Gastrocnemius medialis (tissue), 4 donors: Measurements from ENCODE around the gene HS3ST3A1. TPM values are rescaled to one million over a fixed set of nuclear protein-coding genes. Genes with fewer than 3 reads are reported as not detected.

ENCODE experiments used
- ATAC-seq, 2 donors: fragments of 150-250 bp; one replicate each; pipeline ENCODE4 v1.9.1; 2016
- DNase-seq, 2 donors: peaks; one replicate each; pipeline ENCODE4 v3.0.0-alpha.2; 2019
- H3K27ac ChIP-seq, 4 donors: fragments of 200-600 bp; sonication (generic); 1 replicate in 1 of 4; 2 replicates in 3 of 4; pipeline ENCODE4 v1.5.1; 2016 to 2018; ENCODE audit warnings: mild to moderate bottlenecking in 2 of 4, moderate library complexity in 1 of 4
- H3K27me3 ChIP-seq, 3 donors: fragments of 200-600 bp; sonication (generic) in 2 of 3; 1 replicate in 1 of 3; 2 replicates in 2 of 3; pipeline versions ENCODE4 v1.5.1 to v1.6.0; 2016 to 2019; ENCODE audit warnings: mild to moderate bottlenecking in 1 of 3, moderate library complexity in 1 of 3
- H3K36me3 ChIP-seq, 2 donors: fragments of 200-600 bp; sonication (generic) in 1 of 2; one replicate each; pipeline ENCODE4 v1.5.1; 2017 to 2018
- H3K4me1 ChIP-seq, 2 donors: fragments of 200-600 bp; sonication (generic) in 1 of 2; one replicate each; pipeline ENCODE4 v1.5.1; 2016 to 2017; ENCODE audit warnings: mild to moderate bottlenecking in 2 of 2
- H3K4me3 ChIP-seq, 4 donors: fragments of 200-600 bp; sonication (generic) in 3 of 4; 1 replicate in 1 of 4; 2 replicates in 3 of 4; pipeline ENCODE4 v1.5.1; 2016 to 2019; ENCODE audit warnings: mild to moderate bottlenecking in 2 of 4
- H3K9me3 ChIP-seq, 3 donors: fragments of 200-600 bp; sonication (generic) in 2 of 3; 1 replicate in 1 of 3; 2 replicates in 2 of 3; pipeline ENCODE4 v1.5.1; 2016 to 2019
- CTCF ChIP-seq, 5 experiments: fragments of 450-650 bp in 3 of 5; fragments of 200-600 bp in 2 of 5; sonication (generic) in 2 of 5; IDR thresholded peaks in 4 of 5; conservative IDR thresholded peaks in 1 of 5; 1 replicate in 4 of 5; 2 replicates in 1 of 5; pipeline ENCODE4 v1.5.1; 2016 to 2019; ENCODE audit warnings: antibody characterized with exemption in 5 of 5, mild to moderate bottlenecking in 3 of 5, moderate library complexity in 3 of 5
- POLR2A ChIP-seq, 2 donors: fragments of 450-650 bp; IDR thresholded peaks; one replicate each; pipeline ENCODE4 v1.6.1; 2017; ENCODE audit warnings: antibody characterized with exemption in 2 of 2, mild to moderate bottlenecking in 2 of 2, moderate library complexity in 2 of 2
- in situ Hi-C, 4 donors: fragments of 200-750 bp; cut with MboI; loops; one replicate each; pipeline versions ENCODE4 v1.15.0 to v1.8.0; 2017; ENCODE audit warnings: low sequenced_read_pairs in 4 of 4
- intact Hi-C: fragments of 100-400 bp; cut with DNase I; formaldehyde crosslinking; loops from one replicate; pipeline ENCODE4 v1.15.1; 2023; ENCODE audit warnings: low total_unique reads
- total RNA-seq, 4 donors: library from RNA; depleted of rRNA; stranded (reverse); fragments of >200 nt; gene quantifications; one replicate each; pipeline versions ENCODE4 v1.1.0 to v1.2.3, GENCODE V29; 2016

The HS3ST3A1 gene
- total RNA-seq, 4 donors from 2014 or later = 0.23 to 1.4 (median 0.85) TPM

DNA sequence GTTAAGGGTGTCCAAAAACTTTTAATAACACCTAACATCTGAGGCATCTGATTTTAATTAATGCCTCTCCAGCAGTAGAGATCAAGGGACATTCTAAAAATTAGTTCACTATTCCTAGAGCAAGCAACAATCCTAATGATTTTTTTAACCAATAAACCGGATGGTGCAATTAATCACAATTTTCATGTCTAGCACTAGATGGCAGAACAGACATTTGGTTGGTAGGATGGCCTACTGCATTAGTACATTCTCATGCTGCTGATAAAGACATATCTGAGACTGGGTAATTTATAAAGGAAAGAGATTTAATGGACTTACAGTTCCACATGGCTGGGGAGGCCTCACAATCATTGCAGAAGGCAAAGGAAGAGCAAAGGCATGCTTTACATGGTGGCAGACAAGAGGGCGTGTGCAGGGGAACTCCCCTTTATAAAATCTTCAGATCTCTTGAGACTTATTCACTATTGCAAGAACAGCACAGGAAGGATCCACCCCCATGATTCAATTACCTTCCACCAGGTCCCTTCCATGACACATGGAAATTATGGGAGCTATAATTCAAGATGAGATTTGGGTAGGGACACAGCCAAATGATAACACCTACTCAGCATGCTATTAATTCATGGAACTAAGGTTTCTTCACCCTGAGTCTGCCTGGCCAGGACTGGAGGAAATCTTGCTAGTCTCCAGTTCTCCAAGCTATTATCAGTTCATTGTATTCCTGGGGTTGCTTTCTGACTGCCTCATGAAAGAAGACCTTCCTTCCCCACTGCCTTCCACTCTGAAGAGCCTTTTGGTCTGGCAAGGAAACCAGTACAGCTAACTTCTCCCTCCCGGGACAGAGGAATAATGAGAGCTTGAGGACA lies 24.8 kb downstream of the HS3ST3A1 start:
- DNase-seq = no peak
- Histone ChIP-seq H3K9me3 (no peaks in the 10 kb centered on the region), H3K4me3 (no peak overlapping the region), H3K4me1 (no peaks in the 10 kb centered on the region), H3K27ac (no peak overlapping the region), H3K36me3 (no peaks in the 10 kb centered on the region), H3K27me3 (peaks cover 0 to 6% (median 0%) of the 10 kb centered on the region in 3 donors)
- in situ Hi-C loops = loop anchor here in 2 of 4 donors (25.0 kb wide), 3 partner anchors 735 to 1360 kb away; partner anchors contain the start of gene HS3ST3B1 (in 1 of the 2)
- intact Hi-C loops = no loop called here
- TF ChIP-seq POLR2A (IDR thresholded peaks at IDR 0.05) (no peak), CTCF (IDR thresholded peaks at IDR 0.05 in 4 of 5, conservative IDR thresholded peaks at IDR 0.05 in 1 of 5) (no peak)
- ATAC-seq = no peak

GRCh38 chr17:13575922-13576419 lies 25.8 kb downstream of the HS3ST3A1 start:
- no peak overlapping the region for H3K27ac ChIP-seq
- no peaks in the 10 kb centered on the region for H3K4me1 ChIP-seq
- no peak for TF ChIP-seq POLR2A (IDR thresholded peaks at IDR 0.05)
- no peak for TF ChIP-seq CTCF (IDR thresholded peaks at IDR 0.05 in 4 of 5, conservative IDR thresholded peaks at IDR 0.05 in 1 of 5)
- peaks cover 0 to 6% (median 0%) of the 10 kb centered on the region in 3 donors for H3K27me3 ChIP-seq
- H3K9me3 ChIP-seq = no peaks in the 10 kb centered on the region
- no peaks in the 10 kb centered on the region for H3K36me3 ChIP-seq
- no peak overlapping the region for H3K4me3 ChIP-seq
- no peak for DNase-seq
- in situ Hi-C loops = loop anchor here in 2 of 4 donors (25.0 kb wide), 3 partner anchors 736 to 1361 kb away; partner anchors contain the start of gene HS3ST3B1 (in 1 of the 2)
- ATAC-seq = no peak
- intact Hi-C loops = no loop called here

GRCh38 chr17:13575466-13575865 lies 26.3 kb downstream of the HS3ST3A1 start:
- ATAC-seq = no peak
- in situ Hi-C loops (loop anchor here in 2 of 4 donors (25.0 kb wide), 3 partner anchors 737 to 1362 kb away; partner anchors contain the start of gene HS3ST3B1 (in 1 of the 2)), intact Hi-C loops (no loop called here)

DNA sequence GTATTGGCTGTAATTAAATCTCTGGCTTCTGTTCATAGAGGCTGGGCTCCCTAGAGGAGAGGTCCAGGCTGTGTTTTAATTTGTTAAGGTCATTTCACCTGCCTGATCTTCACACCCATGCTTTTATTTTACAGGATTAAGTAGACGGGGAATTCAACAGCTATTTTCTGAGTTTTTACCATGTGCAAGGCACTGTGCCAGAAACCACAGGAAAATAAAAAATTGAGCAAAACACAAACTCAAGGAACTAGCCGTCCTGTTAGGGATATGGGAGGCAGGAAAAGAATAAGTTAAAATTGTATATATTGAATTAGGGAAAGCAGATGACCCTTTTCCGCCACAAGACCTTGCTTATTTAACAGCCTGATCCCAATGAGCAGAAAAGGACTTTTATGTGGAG lies 29.1 kb downstream of the HS3ST3A1 start:
- H3K9me3 ChIP-seq = no peaks in the 10 kb centered on the region
- intact Hi-C loops (no loop called here), in situ Hi-C loops (no loop called here)
- H3K36me3 ChIP-seq = no peaks in the 10 kb centered on the region
- peaks cover 0 to 6% (median 0%) of the 10 kb centered on the region in 3 donors for H3K27me3 ChIP-seq
- ATAC-seq (no peak), DNase-seq (no peak)
- H3K4me1 ChIP-seq = no peaks in the 10 kb centered on the region
- H3K27ac ChIP-seq = no peak overlapping the region
- TF ChIP-seq CTCF (IDR thresholded peaks at IDR 0.05 in 4 of 5, conservative IDR thresholded peaks at IDR 0.05 in 1 of 5) = no peak
- no peak for TF ChIP-seq POLR2A (IDR thresholded peaks at IDR 0.05)
- H3K4me3 ChIP-seq = no peak overlapping the region

More at GRCh38 chr17:13575466-13575865, 26.3 kb downstream of the HS3ST3A1 start:
- Histone ChIP-seq H3K27me3 (peaks cover 0 to 6% (median 0%) of the 10 kb centered on the region in 3 donors), H3K27ac (no peak overlapping the region), H3K4me3 (no peak overlapping the region), H3K9me3 (no peaks in the 10 kb centered on the region), H3K4me1 (no peaks in the 10 kb centered on the region), H3K36me3 (no peaks in the 10 kb centered on the region)
- TF ChIP-seq CTCF (IDR thresholded peaks at IDR 0.05 in 4 of 5, conservative IDR thresholded peaks at IDR 0.05 in 1 of 5) = no peak
- no peak for TF ChIP-seq POLR2A (IDR thresholded peaks at IDR 0.05)
- no peak for DNase-seq
